K562 (cell line): ENCODE data around the gene TMC6. TPM values are rescaled to one million over a fixed set of nuclear protein-coding genes. Genes with fewer than 3 reads are reported as not detected.

ENCODE experiments used
- ATAC-seq: fragments of 200-7000 bp; cut with Tn5 transposase; 3 replicates; pipeline ENCODE4 v1.9.1; 2020; ENCODE audit warnings: moderate library complexity
- BruUV-seq: library from RNA; stranded (reverse); fragments of 400-500 nt; replicated peaks from 2 replicates; lab custom pipeline; 2021; lab: Mats Ljungman, UMichigan
- CTCF ChIA-PET: fragments of 300-600 bp; formaldehyde crosslinking; extraction: SDS; loops from one replicate; lab custom pipeline; 2021; ENCODE audit warnings: low intra/inter-chr PET ratio; lab: Yijun Ruan, JAX
- POLR2A ChIA-PET: fragments of 300-600, 350-650 bp; sonication (Branson Sonifier 250); formaldehyde crosslinking; extraction: SDS; loops from one replicate; lab custom pipeline; 2021; ENCODE audit warnings: antibody characterized with exemption, inconsistent platforms; lab: Yijun Ruan, JAX
- DNase-seq, 4 experiments: peaks; one replicate each; pipeline versions ENCODE4 v3.0.0 to v3.0.0-alpha.2; 2011 to 2018; ENCODE audit warnings: low spot score in 3 of 4, mixed read lengths in 3 of 4; ENCODE audit errors: extremely low read depth in 1 of 4
- FAIRE-seq: peaks from 2 replicates; lab custom pipeline; 2011; peaks lifted over from hg19 to GRCh38; lab: Jason Lieb, UNC
- H2AFZ ChIP-seq: 2 replicates; pipeline ENCODE4 v1.6.0; 2011; ENCODE audit warnings: low read depth, low read length, control low read depth, inconsistent platforms
- H3K27ac ChIP-seq: fragments of 200-600 bp; 3 replicates; pipeline ENCODE4 v1.8.0; 2011; ENCODE audit warnings: low read depth, mild to moderate bottlenecking, control low read depth, inconsistent platforms, low read length, moderate library complexity, mixed read lengths; ENCODE audit errors: extremely low read depth
- H3K27me3 ChIP-seq, 2 experiments: fragments of 300-600 bp in 1 of 2; 2 replicates in 1 of 2; 3 replicates in 1 of 2; pipeline versions ENCODE4 v1.6.0 to v1.8.0; 2011; ENCODE audit warnings: inconsistent platforms in 2 of 2, low read length in 2 of 2, mild to moderate bottlenecking in 1 of 2, mixed read lengths in 1 of 2, moderate library complexity in 1 of 2; ENCODE audit not compliant: control insufficient read depth in 2 of 2, insufficient read depth in 2 of 2
- H3K36me3 ChIP-seq: fragments of 300-600 bp; 3 replicates; pipeline ENCODE4 v1.8.0; 2011; ENCODE audit warnings: mild to moderate bottlenecking, low read length, inconsistent platforms; ENCODE audit not compliant: control insufficient read depth, insufficient read depth
- H3K4me1 ChIP-seq, 2 experiments: fragments of 200-600 bp in 1 of 2; replicated peaks in 1 of 2; 2 replicates in 1 of 2; 3 replicates in 1 of 2; pipeline versions ENCODE4 v1.5.1 to v1.8.0; 2011; ENCODE audit warnings: inconsistent platforms in 2 of 2, low read length in 2 of 2, mild to moderate bottlenecking in 1 of 2, mixed read lengths in 1 of 2, moderate library complexity in 1 of 2; ENCODE audit not compliant: control insufficient read depth in 2 of 2, insufficient read depth in 2 of 2
- H3K4me2 ChIP-seq: 2 replicates; pipeline ENCODE4 v1.6.1; 2011; ENCODE audit warnings: low read length, control low read depth, inconsistent platforms, mixed read lengths; ENCODE audit not compliant: insufficient read depth
- H3K4me3 ChIP-seq: fragments of 200-600 bp; sonication (generic), shearing (Covaris generic); 2 replicates; pipeline ENCODE4 v1.5.1; 2016; ENCODE audit warnings: control low read depth, inconsistent platforms
- H3K79me2 ChIP-seq: fragments of 200-600 bp; 3 replicates; pipeline ENCODE4 v1.8.0; 2011; ENCODE audit warnings: low read length, inconsistent platforms; ENCODE audit not compliant: control insufficient read depth, insufficient read depth
- H3K9ac ChIP-seq, 2 experiments: 2 replicates each; pipeline versions ENCODE4 v1.6.0 to v1.6.1; 2011; ENCODE audit warnings: low read depth in 2 of 2, low read length in 2 of 2, control low read depth in 1 of 2, inconsistent platforms in 1 of 2, mild to moderate bottlenecking in 1 of 2, mixed read lengths in 1 of 2; ENCODE audit not compliant: insufficient read depth in 1 of 2
- H3K9me1 ChIP-seq: one replicate; pipeline ENCODE4 v1.6.0; 2011; ENCODE audit warnings: inconsistent platforms, mild to moderate bottlenecking, low read length, moderate library complexity; ENCODE audit not compliant: control insufficient read depth, insufficient read depth
- H3K9me3 ChIP-seq: replicated peaks from 2 replicates; pipeline ENCODE4 v1.5.1; 2011; ENCODE audit warnings: low read depth, low read length, inconsistent platforms; ENCODE audit not compliant: control insufficient read depth, insufficient read depth
- H4K20me1 ChIP-seq: replicated peaks from 2 replicates; pipeline ENCODE4 v1.6.1; 2011; ENCODE audit warnings: low read length, inconsistent platforms, mixed read lengths; ENCODE audit not compliant: control insufficient read depth, insufficient read depth
- BRD9 ChIP-seq: fragments of 450-650 bp; IDR thresholded peaks from 2 replicates; pipeline ENCODE4 v1.6.1; 2018; ENCODE audit warnings: low read depth; ENCODE audit not compliant: partially characterized antibody
- POLR2G ChIP-seq: fragments of 200-400 bp; formaldehyde crosslinking; IDR thresholded peaks from 2 replicates; pipeline ENCODE4 v1.6.1; 2017; ENCODE audit warnings: low read depth, mild to moderate bottlenecking, antibody characterized with exemption, low read length, moderate library complexity
- RBFOX2 ChIP-seq: fragments of 200-400 bp; formaldehyde crosslinking; IDR thresholded peaks from 2 replicates; pipeline ENCODE4 v1.6.1; 2017; ENCODE audit warnings: low read depth, mild to moderate bottlenecking, low read length, moderate library complexity
- RBM15 ChIP-seq: fragments of 200-400 bp; formaldehyde crosslinking; IDR thresholded peaks from 2 replicates; pipeline ENCODE4 v1.6.1; 2018; ENCODE audit warnings: mild to moderate bottlenecking, low read length, moderate library complexity; ENCODE audit not compliant: insufficient read depth
- TFAP4 ChIP-seq: sonication (generic); formaldehyde crosslinking; IDR thresholded peaks from 2 replicates; pipeline ENCODE4 v1.8.0; 2022; ENCODE audit warnings: missing genetic modification reagents, mild to moderate bottlenecking, moderate library complexity, borderline replicate concordance
- ZNF253 ChIP-seq: fragments of 250-450 bp; sonication (Bioruptor Pico); conservative IDR thresholded peaks from 2 replicates; pipeline ENCODE4 v1.6.1; 2021; ENCODE audit warnings: mild to moderate bottlenecking
- ZNF347 ChIP-seq: fragments of 450-650 bp; formaldehyde crosslinking; IDR thresholded peaks from 2 replicates; pipeline ENCODE4 v1.4.0; 2020; ENCODE audit warnings: low read depth, mild to moderate bottlenecking, moderate library complexity
- WGBS: fragments of 100-300 bp; shearing (Covaris generic); methylation state at CpG from one replicate; pipeline ENCODE4 v1.1.6; 2016; ENCODE audit warnings: low coverage, mixed read lengths; ENCODE audit not compliant: insufficient coverage; ENCODE audit errors: missing lambda C conversion rate; 5-methylcytosine and 5-hydroxymethylcytosine counted together
- in situ Hi-C: fragments of 300-500 bp; cut with MboI; formaldehyde crosslinking; loops from 4 replicates; pipeline ENCODE4 v1.15.0; 2018; ENCODE audit warnings: inconsistent platforms, mixed read lengths
- intact Hi-C: fragments of 100-400 bp; cut with micrococcal nuclease; formaldehyde crosslinking; loops from 2 replicates; pipeline ENCODE4 v1.14.2; 2022
- polyA plus RNA-seq, 8 experiments: library from polyadenylated mRNA; depleted of rRNA in 4 of 8; stranded (reverse) in 5 of 8; unstranded in 3 of 8; fragments of >200 nt; fragmentation: Nextera tagmentation in 2 of 8; fragmentation: Illumina TruSeq in 1 of 8; extraction: Ambion mirVana in 2 of 8; extraction: Trizol in 1 of 8; gene quantifications; 2 replicates each; pipeline versions ENCODE4 v1.2.1 to v1.2.3, GENCODE V29; 2011 to 2014; ENCODE audit warnings: inconsistent platforms in 1 of 8, missing spikeins in 1 of 8
- total RNA-seq, 7 experiments: library from RNA; depleted of rRNA in 6 of 7; stranded (reverse); fragments of >200 nt in 6 of 7; fragmentation: Illumina TruSeq in 2 of 7; extraction: Trizol in 2 of 7; gene quantifications; 2 replicates each; pipeline versions ENCODE4 v1.2.1 to v1.2.3, GENCODE V29; 2011 to 2021; ENCODE audit warnings: low replicate concordance in 1 of 7

The TMC6 gene
- total and polyA plus RNA-seq, 9 of the 15 experiments (the other 6 are each of a cell fraction or from before 2014, with no cell fraction given): 4.1 to 351 (median 66.9) TPM

GRCh38 chr17:78121801-78122215 lies 6.7 kb downstream of the TMC6 start:
- BruUV-seq: no TSS peak
- H3K27ac ChIP-seq: no peak overlapping the region
- H3K9me3 ChIP-seq: no peaks in the 10 kb centered on the region
- FAIRE-seq (no peak), DNase-seq (peak in 1 of 4 experiments; percentile 11), ATAC-seq (no peak)
- no peak for TF ChIP-seq TFAP4 (CRISPR knock-in tag)
- TF ChIP-seq RBM15: no peak
- no peak for TF ChIP-seq ZNF253
- TF ChIP-seq BRD9: no peak
- no peak for TF ChIP-seq ZNF347 (CRISPR knock-in tag)
- TF ChIP-seq POLR2G: peak; percentile 33
- peak; percentile 66 for TF ChIP-seq RBFOX2
- WGBS: 94% methylated on average over 5 of the region's 11 CpGs
- H3K9me1 ChIP-seq: no peaks in the 10 kb centered on the region
- peak overlapping the region in 1 of 2 experiments; percentile 51; a peak in 1 of 4 replicates for H3K9ac ChIP-seq
- H3K4me2 ChIP-seq: no peak overlapping the region
- intact Hi-C loops (no loop called here), in situ Hi-C loops (no loop called here)
- no peak overlapping the region for H3K4me3 ChIP-seq
- peaks cover 6 to 80% of the 10 kb centered on the region in 2 experiments for H3K4me1 ChIP-seq
- H3K36me3 ChIP-seq: peaks cover 95% of the 10 kb centered on the region
- no peak overlapping the region for H2AFZ ChIP-seq
- H3K79me2 ChIP-seq: peaks cover 53% of the 10 kb centered on the region
- CTCF ChIA-PET: no interaction called here
- H4K20me1 ChIP-seq: peaks cover 2% of the 10 kb centered on the region; the same call in 1 of the 2 replicates
- POLR2A ChIA-PET: interaction anchor here (0.5 kb wide), 1 partner anchor 16 kb away, joined by 6 read pairs; no protein-coding TSS in a partner anchor
- no peaks in the 10 kb centered on the region for H3K27me3 ChIP-seq
